ENCODE data around the gene LY6G5B. TPM values are rescaled to one million over a fixed set of nuclear protein-coding genes. Genes with fewer than 3 reads are reported as not detected.

Gene LY6G5B
- total and polyA plus RNA-seq, 2 donors (not counting 1 experiment from before 2014, with no cell fraction given), result 28.4 to 44.2 TPM

DNA sequence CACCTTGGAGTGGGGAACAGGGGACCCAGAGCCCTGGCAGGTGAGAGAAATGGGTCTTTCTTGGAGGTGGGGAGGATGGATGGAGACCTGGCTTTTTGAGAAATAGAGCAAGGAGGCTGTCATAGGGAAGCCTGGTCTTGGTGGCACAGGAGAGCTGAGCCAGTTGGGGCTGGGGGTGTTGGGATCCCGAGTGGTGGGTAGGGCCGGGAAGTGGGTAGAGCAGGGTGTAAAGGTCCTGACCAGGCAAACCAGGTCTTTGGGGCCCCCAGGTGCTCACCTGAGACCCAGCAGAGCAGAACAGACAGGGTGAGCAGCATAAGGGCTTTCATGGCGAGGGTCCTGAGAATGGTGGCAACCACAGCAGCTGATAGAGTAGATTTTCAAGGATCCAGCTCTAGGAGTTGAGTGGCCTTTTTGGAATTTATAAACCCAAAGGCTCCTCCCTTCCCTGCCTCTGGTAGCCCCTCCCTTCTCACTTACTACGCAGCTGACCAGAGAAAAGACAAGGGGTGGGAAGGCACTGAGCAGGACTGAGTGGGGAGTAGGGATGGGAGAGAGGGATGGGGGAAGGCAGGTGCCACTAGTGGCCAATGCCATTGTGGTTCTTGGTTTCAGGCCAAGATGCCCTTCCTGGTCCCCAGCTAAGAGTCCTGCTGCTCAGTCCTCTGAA, 51.7 kb downstream of the LY6G5B start, which contains the start of gene LY6G6C:
TSS of gene LY6G6C (minus strand) at position 396 of the 670 bp plus-strand sequence. CDS start at position 329, 67 bp downstream.
- TF ChIP-seq, protein P1, sequence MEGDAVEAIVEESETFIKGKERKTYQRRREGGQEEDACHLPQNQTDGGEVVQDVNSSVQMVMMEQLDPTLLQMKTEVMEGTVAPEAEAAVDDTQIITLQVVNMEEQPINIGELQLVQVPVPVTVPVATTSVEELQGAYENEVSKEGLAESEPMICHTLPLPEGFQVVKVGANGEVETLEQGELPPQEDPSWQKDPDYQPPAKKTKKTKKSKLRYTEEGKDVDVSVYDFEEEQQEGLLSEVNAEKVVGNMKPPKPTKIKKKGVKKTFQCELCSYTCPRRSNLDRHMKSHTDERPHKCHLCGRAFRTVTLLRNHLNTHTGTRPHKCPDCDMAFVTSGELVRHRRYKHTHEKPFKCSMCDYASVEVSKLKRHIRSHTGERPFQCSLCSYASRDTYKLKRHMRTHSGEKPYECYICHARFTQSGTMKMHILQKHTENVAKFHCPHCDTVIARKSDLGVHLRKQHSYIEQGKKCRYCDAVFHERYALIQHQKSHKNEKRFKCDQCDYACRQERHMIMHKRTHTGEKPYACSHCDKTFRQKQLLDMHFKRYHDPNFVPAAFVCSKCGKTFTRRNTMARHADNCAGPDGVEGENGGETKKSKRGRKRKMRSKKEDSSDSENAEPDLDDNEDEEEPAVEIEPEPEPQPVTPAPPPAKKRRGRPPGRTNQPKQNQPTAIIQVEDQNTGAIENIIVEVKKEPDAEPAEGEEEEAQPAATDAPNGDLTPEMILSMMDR (IDR thresholded peaks at IDR 0.05), result no peak
- TF ChIP-seq EZH2 (IDR thresholded peaks at IDR 0.05; ENCODE audit: borderline replicate concordance, insufficient read depth, low read depth, low read length, poor library complexity, severe bottlenecking), result no peak
- H3K9ac ChIP-seq (ENCODE audit: low read length), result no peak within 1 kb of the TSS
- WGBS (ENCODE audit: insufficient coverage), result 86% methylated on average over 2 of the region's 4 CpGs
- H3K9me3 ChIP-seq (ENCODE audit: control extremely low read depth in 1 of 3, control insufficient read depth in 2 of 3, insufficient read depth in 1 of 3, low read length in 2 of 3), result no peaks in the 10 kb centered on the region
- H3K27me3 Mint-ChIP-seq, result no peaks in the 10 kb centered on the region
- ChIA-PET POLR2A (no interaction called here), CTCF (no interaction called here)
- no peak within 1 kb of the TSS for H3K27ac ChIP-seq (ENCODE audit: low read length in 2 of 2)
- H3K4me1 Mint-ChIP-seq, result peaks cover 28% of the 10 kb centered on the region
- peaks cover 12 to 19% of the 10 kb centered on the region in 2 donors for H3K4me1 ChIP-seq (ENCODE audit: control insufficient read depth in 2 of 2, insufficient read depth in 2 of 2, low read length in 2 of 2)
- no peak within 1 kb of the TSS for H3K27ac Mint-ChIP-seq
- intact Hi-C loops (cut with micrococcal nuclease), result no loop called here
- H3K27me3 ChIP-seq (replicated peaks in 1 of 4; ENCODE audit: control extremely low read depth in 1 of 4, control insufficient read depth in 3 of 4, insufficient read depth in 4 of 4, low read length in 3 of 4), result no peaks in the 10 kb centered on the region
- H3K36me3 ChIP-seq (replicated peaks in 1 of 2; ENCODE audit: control extremely low read depth in 1 of 2, control insufficient read depth in 1 of 2, extremely low read depth in 1 of 2, insufficient read depth in 2 of 2, low read length in 1 of 2), result peaks cover 0 to 10% of the 10 kb centered on the region in 2 experiments
- no peak within 1 kb of the TSS for H2AFZ ChIP-seq (ENCODE audit: insufficient read depth, low read depth, low read length, poor library complexity, severe bottlenecking)
- no peak within 1 kb of the TSS for H3K4me3 Mint-ChIP-seq
- H3K4me3 ChIP-seq (ENCODE audit: control extremely low read depth in 1 of 5, extremely low read depth in 1 of 5, insufficient read depth in 1 of 5, low read depth in 2 of 5, low read length in 4 of 5), result no peak within 1 kb of the TSS
- H3K9me3 Mint-ChIP-seq (ENCODE audit: insufficient read depth), result no peaks in the 10 kb centered on the region
- ATAC-seq (ENCODE audit: low read depth) (no peak), DNase-seq (no peak)
- H4K20me1 ChIP-seq (ENCODE audit: control insufficient read depth, insufficient read depth, low read length, poor library complexity, severe bottlenecking), result no peaks in the 10 kb centered on the region
- no peak within 1 kb of the TSS for H3K4me2 ChIP-seq (replicated peaks; ENCODE audit: low read depth, low read length, poor library complexity, severe bottlenecking)
- H3K79me2 ChIP-seq (ENCODE audit: control insufficient read depth, insufficient read depth, low read length), result no peaks in the 10 kb centered on the region

DNA sequence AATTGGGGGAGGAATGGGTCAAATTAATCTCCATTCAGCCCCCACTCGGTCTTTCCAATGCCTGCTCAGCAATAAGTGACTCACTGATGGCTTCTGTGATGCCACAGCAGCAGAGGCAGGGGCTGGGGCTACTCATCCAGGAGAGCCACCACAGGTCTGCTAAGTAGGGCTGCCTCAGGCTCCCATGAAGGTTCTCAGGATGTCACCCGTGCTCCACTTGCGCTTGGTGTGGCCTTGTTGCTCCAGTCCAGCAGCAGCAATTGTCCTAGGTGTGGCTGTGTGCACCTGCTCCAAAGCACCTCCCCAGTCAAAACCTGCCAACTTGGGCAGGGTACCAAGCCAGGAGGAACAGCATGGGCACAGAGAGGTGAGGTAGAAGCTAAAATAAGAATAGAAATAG, 52.4 kb downstream of the LY6G5B start:
- no peak for ATAC-seq (ENCODE audit: low read depth)
- CTCF ChIA-PET, result no interaction called here
- Histone ChIP-seq H3K79me2 (ENCODE audit: control insufficient read depth, insufficient read depth, low read length) (peaks cover 5% of the 10 kb centered on the region), H3K36me3 (replicated peaks in 1 of 2; ENCODE audit: control extremely low read depth in 1 of 2, control insufficient read depth in 1 of 2, extremely low read depth in 1 of 2, insufficient read depth in 2 of 2, low read length in 1 of 2) (peaks cover 0 to 17% of the 10 kb centered on the region in 2 experiments), H3K27me3 (replicated peaks in 1 of 4; ENCODE audit: control extremely low read depth in 1 of 4, control insufficient read depth in 3 of 4, insufficient read depth in 4 of 4, low read length in 3 of 4) (no peaks in the 10 kb centered on the region), H3K4me1 (ENCODE audit: control insufficient read depth in 2 of 2, insufficient read depth in 2 of 2, low read length in 2 of 2) (peaks cover 19 to 26% of the 10 kb centered on the region in 2 donors), H2AFZ (ENCODE audit: insufficient read depth, low read depth, low read length, poor library complexity, severe bottlenecking) (no peak overlapping the region), H3K4me2 (replicated peaks; ENCODE audit: low read depth, low read length, poor library complexity, severe bottlenecking) (no peak overlapping the region), H3K9me3 (ENCODE audit: control extremely low read depth in 1 of 3, control insufficient read depth in 2 of 3, insufficient read depth in 1 of 3, low read length in 2 of 3) (no peaks in the 10 kb centered on the region), H3K9ac (ENCODE audit: low read length) (no peak overlapping the region), H3K4me3 (ENCODE audit: control extremely low read depth in 1 of 5, extremely low read depth in 1 of 5, insufficient read depth in 1 of 5, low read depth in 2 of 5, low read length in 4 of 5) (no peak overlapping the region), H4K20me1 (ENCODE audit: control insufficient read depth, insufficient read depth, low read length, poor library complexity, severe bottlenecking) (no peaks in the 10 kb centered on the region), H3K27ac (ENCODE audit: low read length in 2 of 2) (no peak overlapping the region)
- Mint-ChIP-seq H3K4me3 (no peak overlapping the region), H3K27me3 (no peaks in the 10 kb centered on the region), H3K27ac (no peak overlapping the region), H3K4me1 (peaks cover 35% of the 10 kb centered on the region), H3K9me3 (ENCODE audit: insufficient read depth) (no peaks in the 10 kb centered on the region)
- WGBS (ENCODE audit: insufficient coverage), result 100% methylated on average over 2 of the region's 3 CpGs
- intact Hi-C loops (cut with micrococcal nuclease), result no loop called here
- POLR2A ChIA-PET, result no interaction called here
- no peak for DNase-seq
- TF ChIP-seq EZH2 (IDR thresholded peaks at IDR 0.05; ENCODE audit: borderline replicate concordance, insufficient read depth, low read depth, low read length, poor library complexity, severe bottlenecking), result no peak
- TF ChIP-seq, protein P1 (IDR thresholded peaks at IDR 0.05), result no peak
